Measurements from ENCODE around the gene APOBEC3G.

DNA sequence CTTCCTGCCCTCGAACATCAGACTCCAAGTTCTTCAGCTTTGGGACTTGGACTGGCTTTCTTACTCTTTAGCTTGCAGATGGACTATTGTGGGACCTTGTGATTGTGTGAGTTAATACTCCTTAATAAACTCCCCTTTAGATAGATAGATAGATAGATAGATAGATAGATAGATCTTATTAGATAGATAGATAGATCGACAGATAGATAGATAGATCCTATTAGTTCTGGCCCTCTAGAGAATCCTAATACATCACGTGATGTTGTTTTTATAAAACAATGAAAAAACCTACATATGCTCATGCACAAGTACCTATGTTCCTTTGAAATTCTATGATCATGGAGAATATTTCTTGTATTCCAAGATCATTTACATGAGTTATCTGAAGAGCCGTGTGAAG lies 43.9 kb downstream of the APOBEC3G start:
- TF ChIP-seq EZH2 (IDR thresholded peaks at IDR 0.05; ENCODE audit: borderline replicate concordance) (no peak), EZH2phosphoT487 (IDR thresholded peaks at IDR 0.05; ENCODE audit: low read depth, severe bottlenecking, unreplicated experiment) (no peak)
- TF ChIP-seq, protein P1, sequence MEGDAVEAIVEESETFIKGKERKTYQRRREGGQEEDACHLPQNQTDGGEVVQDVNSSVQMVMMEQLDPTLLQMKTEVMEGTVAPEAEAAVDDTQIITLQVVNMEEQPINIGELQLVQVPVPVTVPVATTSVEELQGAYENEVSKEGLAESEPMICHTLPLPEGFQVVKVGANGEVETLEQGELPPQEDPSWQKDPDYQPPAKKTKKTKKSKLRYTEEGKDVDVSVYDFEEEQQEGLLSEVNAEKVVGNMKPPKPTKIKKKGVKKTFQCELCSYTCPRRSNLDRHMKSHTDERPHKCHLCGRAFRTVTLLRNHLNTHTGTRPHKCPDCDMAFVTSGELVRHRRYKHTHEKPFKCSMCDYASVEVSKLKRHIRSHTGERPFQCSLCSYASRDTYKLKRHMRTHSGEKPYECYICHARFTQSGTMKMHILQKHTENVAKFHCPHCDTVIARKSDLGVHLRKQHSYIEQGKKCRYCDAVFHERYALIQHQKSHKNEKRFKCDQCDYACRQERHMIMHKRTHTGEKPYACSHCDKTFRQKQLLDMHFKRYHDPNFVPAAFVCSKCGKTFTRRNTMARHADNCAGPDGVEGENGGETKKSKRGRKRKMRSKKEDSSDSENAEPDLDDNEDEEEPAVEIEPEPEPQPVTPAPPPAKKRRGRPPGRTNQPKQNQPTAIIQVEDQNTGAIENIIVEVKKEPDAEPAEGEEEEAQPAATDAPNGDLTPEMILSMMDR (IDR thresholded peaks at IDR 0.05; ENCODE audit: poor library complexity) = no peak
